ENCODE data around the gene BCAM.

- no peak for TF ChIP-seq CTCF (IDR thresholded peaks at IDR 0.05)
- no peak for TF ChIP-seq POLR2A (IDR thresholded peaks at IDR 0.05)
Measured at GRCh38 chr19:44811122-44811419, 2.2 kb downstream of the BCAM start.
